Fibroblast of lung (primary cell): ENCODE results near the gene FHIT.

Experiments
- EZH2 ChIP-seq: IDR thresholded peaks from 2 replicates; pipeline ENCODE4 v1.5.1; 2012; ENCODE audit warnings: low read length, control low read depth, mild to moderate bottlenecking; ENCODE audit errors: missing control alignments
- TF ChIP-seq, protein P1 (sequence below), 2 donors: IDR thresholded peaks in 1 of 2; conservative IDR thresholded peaks in 1 of 2; 1 replicate in 1 of 2; 2 replicates in 1 of 2; pipeline ENCODE4 v1.5.1; 2011 to 2012; ENCODE audit warnings: low read length in 2 of 2, control low read depth in 1 of 2, inconsistent platforms in 1 of 2, low read depth in 1 of 2, mild to moderate bottlenecking in 1 of 2

DNA sequence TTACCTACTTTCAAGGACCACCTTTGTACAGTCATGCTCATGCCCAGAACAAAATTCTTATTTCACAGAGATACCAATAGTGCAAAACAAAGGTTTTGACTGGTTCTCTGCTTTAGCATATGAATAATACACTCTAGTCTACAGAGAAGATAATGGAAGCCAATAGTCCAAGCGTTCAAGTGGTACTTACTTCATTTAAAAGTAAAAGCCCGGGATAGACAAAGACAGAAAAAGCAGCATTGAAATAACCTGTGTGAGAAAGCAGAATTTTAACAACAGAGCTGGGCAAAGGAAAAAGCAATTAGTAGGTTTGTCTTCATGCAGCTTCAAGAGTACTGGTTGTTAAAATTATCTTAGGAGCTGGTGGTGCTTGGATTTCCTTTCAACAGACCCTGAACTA, 848.3 kb downstream of the FHIT start:
- TF ChIP-seq, protein P1, sequence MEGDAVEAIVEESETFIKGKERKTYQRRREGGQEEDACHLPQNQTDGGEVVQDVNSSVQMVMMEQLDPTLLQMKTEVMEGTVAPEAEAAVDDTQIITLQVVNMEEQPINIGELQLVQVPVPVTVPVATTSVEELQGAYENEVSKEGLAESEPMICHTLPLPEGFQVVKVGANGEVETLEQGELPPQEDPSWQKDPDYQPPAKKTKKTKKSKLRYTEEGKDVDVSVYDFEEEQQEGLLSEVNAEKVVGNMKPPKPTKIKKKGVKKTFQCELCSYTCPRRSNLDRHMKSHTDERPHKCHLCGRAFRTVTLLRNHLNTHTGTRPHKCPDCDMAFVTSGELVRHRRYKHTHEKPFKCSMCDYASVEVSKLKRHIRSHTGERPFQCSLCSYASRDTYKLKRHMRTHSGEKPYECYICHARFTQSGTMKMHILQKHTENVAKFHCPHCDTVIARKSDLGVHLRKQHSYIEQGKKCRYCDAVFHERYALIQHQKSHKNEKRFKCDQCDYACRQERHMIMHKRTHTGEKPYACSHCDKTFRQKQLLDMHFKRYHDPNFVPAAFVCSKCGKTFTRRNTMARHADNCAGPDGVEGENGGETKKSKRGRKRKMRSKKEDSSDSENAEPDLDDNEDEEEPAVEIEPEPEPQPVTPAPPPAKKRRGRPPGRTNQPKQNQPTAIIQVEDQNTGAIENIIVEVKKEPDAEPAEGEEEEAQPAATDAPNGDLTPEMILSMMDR (conservative IDR thresholded peaks at IDR 0.05 in 1 of 2, IDR thresholded peaks at IDR 0.05 in 1 of 2; ENCODE audit: low read depth in 1 of 2, low read length in 2 of 2), result no peak
- TF ChIP-seq EZH2, result no peak
